Measurements from ENCODE around the gene ZFP36L2. TPM values are rescaled to one million over a fixed set of nuclear protein-coding genes. Genes with fewer than 3 reads are reported as not detected.

Gene ZFP36L2
- total and polyA plus RNA-seq, 9 of the 15 experiments (the other 6 are each of a cell fraction or from before 2014, with no cell fraction given), result 4.1 to 60.6 (median 20.3) TPM

DNA sequence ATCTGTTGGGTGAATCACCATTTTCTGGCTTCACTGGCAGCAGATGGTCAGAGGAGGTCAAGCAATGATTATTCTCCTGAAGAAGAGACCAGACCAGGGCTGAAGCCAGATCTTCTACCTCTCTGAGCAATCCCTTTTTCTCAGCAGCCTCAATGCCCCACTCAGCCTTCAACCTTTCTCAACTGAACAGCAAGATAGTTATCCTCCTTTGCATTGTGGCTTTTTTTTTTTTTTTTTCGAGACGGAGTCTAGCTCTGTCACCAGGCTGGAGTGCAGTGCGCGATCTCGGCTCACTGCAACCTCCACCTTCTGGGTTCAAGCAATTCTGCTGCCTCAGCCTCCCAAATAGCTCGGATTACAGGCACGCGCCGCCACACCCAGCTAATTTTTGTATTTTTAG lies 50.5 kb downstream of the ZFP36L2 start:
- H2AFZ ChIP-seq (ENCODE audit: low read depth, low read length), result peak overlapping the region; percentile 86
- H3K79me2 ChIP-seq (ENCODE audit: control insufficient read depth, insufficient read depth, low read length), result no peaks in the 10 kb centered on the region
- no peaks in the 10 kb centered on the region for H3K9me1 ChIP-seq (ENCODE audit: control insufficient read depth, insufficient read depth, low read length)
- in situ Hi-C loops (cut with MboI) (loop anchor here (10.0 kb wide), 1 partner anchor 49 kb away; the partner anchor contains the start of gene ZFP36L2), intact Hi-C loops (cut with micrococcal nuclease) (no loop called here)
- BruUV-seq (replicated peaks), result no TSS peak
- POLR2A ChIA-PET, result interaction anchor here (0.6 to 1.9 kb wide), 6 partner anchors 9 to 736 kb away, joined by 3 to 8 read pairs (median 3); no protein-coding TSS in a partner anchor
- no peaks in the 10 kb centered on the region for H3K9me3 ChIP-seq (replicated peaks; ENCODE audit: control insufficient read depth, insufficient read depth, low read depth, low read length)
- 44% methylated on average over 5 of the region's 9 CpGs for WGBS (ENCODE audit: insufficient coverage, low coverage, missing lambda C conversion rate)
- DNase-seq (ENCODE audit: extremely low read depth in 1 of 4, low spot score in 3 of 4), result no peak
- H3K9ac ChIP-seq (ENCODE audit: insufficient read depth in 1 of 2, low read depth in 2 of 2, low read length in 2 of 2), result peak overlapping the region; percentile 0 to 17; a peak in 2 of 4 replicates
- H3K4me2 ChIP-seq (ENCODE audit: insufficient read depth, low read length), result no peak overlapping the region; the same call in 1 of the 2 replicates
- ATAC-seq, result no peak
- H3K27me3 ChIP-seq (ENCODE audit: control insufficient read depth in 2 of 2, insufficient read depth in 2 of 2, low read length in 2 of 2), result no peaks in the 10 kb centered on the region
- H3K4me3 ChIP-seq, result no peak overlapping the region
- peak overlapping the region; percentile 22; the same call in 1 of the 3 replicates for H3K27ac ChIP-seq (ENCODE audit: extremely low read depth, low read depth, low read length)
- FAIRE-seq, result no peak
- TF ChIP-seq ZNF384 (IDR thresholded peaks at IDR 0.05; ENCODE audit: low read depth, low read length) (0 out of 2 replicates have a peak, but pooled peaks have one; percentile 44), LARP7 (IDR thresholded peaks at IDR 0.05) (0 out of 2 replicates have a peak, but pooled peaks have one; percentile 68), POLR2AphosphoS5 (IDR thresholded peaks at IDR 0.05; ENCODE audit: control insufficient read depth, insufficient read depth, low read depth, low read length) (no peak), BCOR (IDR thresholded peaks at IDR 0.05) (peak; percentile 41; the same call in 1 of the 2 replicates), ZNF316 (IDR thresholded peaks at IDR 0.05) (peak; percentile 21; the same call in 1 of the 2 replicates)
- H4K20me1 ChIP-seq (replicated peaks; ENCODE audit: control insufficient read depth, insufficient read depth, low read length), result no peaks in the 10 kb centered on the region
- H3K4me1 ChIP-seq (replicated peaks in 1 of 2; ENCODE audit: control insufficient read depth in 2 of 2, insufficient read depth in 2 of 2, low read length in 2 of 2), result peaks cover 67 to 76% of the 10 kb centered on the region in 2 experiments
- CTCF ChIA-PET (ENCODE audit: low intra/inter-chr PET ratio), result no interaction called here
- H3K36me3 ChIP-seq (ENCODE audit: control insufficient read depth, insufficient read depth, low read length), result no peaks in the 10 kb centered on the region

GRCh38 chr2:43175020-43175441 lies 51.4 kb downstream of the ZFP36L2 start:
- FAIRE-seq (no peak), ATAC-seq (no peak), DNase-seq (ENCODE audit: extremely low read depth in 1 of 4, low spot score in 3 of 4) (no peak)
- Histone ChIP-seq H3K4me3 (no peak overlapping the region), H3K79me2 (ENCODE audit: control insufficient read depth, insufficient read depth, low read length) (no peaks in the 10 kb centered on the region), H3K9me1 (ENCODE audit: control insufficient read depth, insufficient read depth, low read length) (no peaks in the 10 kb centered on the region), H3K4me1 (replicated peaks in 1 of 2; ENCODE audit: control insufficient read depth in 2 of 2, insufficient read depth in 2 of 2, low read length in 2 of 2) (peaks cover 67 to 72% of the 10 kb centered on the region in 2 experiments), H3K9ac (ENCODE audit: insufficient read depth in 1 of 2, low read depth in 2 of 2, low read length in 2 of 2) (peak overlapping the region; percentile 37 to 42; a peak in 2 of 4 replicates), H3K27me3 (ENCODE audit: control insufficient read depth in 2 of 2, insufficient read depth in 2 of 2, low read length in 2 of 2) (no peaks in the 10 kb centered on the region), H3K27ac (ENCODE audit: extremely low read depth, low read depth, low read length) (peak overlapping the region; percentile 30; the same call in 2 of the 3 replicates), H2AFZ (ENCODE audit: low read depth, low read length) (peak overlapping the region; percentile 86), H3K4me2 (ENCODE audit: insufficient read depth, low read length) (0 out of 2 replicates have a peak overlapping the region, but pooled peaks have one; percentile 34), H3K36me3 (ENCODE audit: control insufficient read depth, insufficient read depth, low read length) (no peaks in the 10 kb centered on the region), H4K20me1 (replicated peaks; ENCODE audit: control insufficient read depth, insufficient read depth, low read length) (no peaks in the 10 kb centered on the region), H3K9me3 (replicated peaks; ENCODE audit: control insufficient read depth, insufficient read depth, low read depth, low read length) (no peaks in the 10 kb centered on the region)
- in situ Hi-C loops (cut with MboI) (loop anchor here (10.0 kb wide), 1 partner anchor 50 kb away; the partner anchor contains the start of gene ZFP36L2), intact Hi-C loops (cut with micrococcal nuclease) (no loop called here)
- 0 out of 2 replicates have a peak, but pooled peaks have one; percentile 0 for TF ChIP-seq TOE1 (IDR thresholded peaks at IDR 0.05; ENCODE audit: borderline replicate concordance)
- TF ChIP-seq TOE1 (CRISPR knock-in tag; IDR thresholded peaks at IDR 0.05; ENCODE audit: borderline replicate concordance, low read depth), result no peak
- TF ChIP-seq HDGF (IDR thresholded peaks at IDR 0.05), result 0 out of 2 replicates have a peak, but pooled peaks have one; percentile 14
- TF ChIP-seq, protein P1, sequence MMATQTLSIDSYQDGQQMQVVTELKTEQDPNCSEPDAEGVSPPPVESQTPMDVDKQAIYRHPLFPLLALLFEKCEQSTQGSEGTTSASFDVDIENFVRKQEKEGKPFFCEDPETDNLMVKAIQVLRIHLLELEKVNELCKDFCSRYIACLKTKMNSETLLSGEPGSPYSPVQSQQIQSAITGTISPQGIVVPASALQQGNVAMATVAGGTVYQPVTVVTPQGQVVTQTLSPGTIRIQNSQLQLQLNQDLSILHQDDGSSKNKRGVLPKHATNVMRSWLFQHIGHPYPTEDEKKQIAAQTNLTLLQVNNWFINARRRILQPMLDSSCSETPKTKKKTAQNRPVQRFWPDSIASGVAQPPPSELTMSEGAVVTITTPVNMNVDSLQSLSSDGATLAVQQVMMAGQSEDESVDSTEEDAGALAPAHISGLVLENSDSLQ (IDR thresholded peaks at IDR 0.05), result peak; percentile 87
- no peak for TF ChIP-seq NCOA2 (IDR thresholded peaks at IDR 0.05; ENCODE audit: partially characterized antibody in 2 of 2)
- no peak for TF ChIP-seq ZNF699 (CRISPR knock-in tag; IDR thresholded peaks at IDR 0.05; ENCODE audit: insufficient replicate concordance)
- TF ChIP-seq SMARCA5 (IDR thresholded peaks at IDR 0.05), result peak; percentile 3; the same call in 1 of the 2 replicates
- no TSS peak for BruUV-seq (replicated peaks)
- ChIA-PET CTCF (ENCODE audit: low intra/inter-chr PET ratio) (no interaction called here), POLR2A (interaction anchor here (0.6 to 1.9 kb wide), 7 partner anchors 10 to 54 kb away, joined by 3 to 8 read pairs (median 3); no protein-coding TSS in a partner anchor)
- 76% methylated on average over 1 of the region's 1 CpG for WGBS (ENCODE audit: insufficient coverage, low coverage, missing lambda C conversion rate)

All from K562 (cell line).